Brain pericyte (primary cell): ENCODE data around the gene SNED1.

Source experiments
- DNase-seq: peaks from one replicate; pipeline ENCODE4 v3.0.0-alpha.2; 2012; ENCODE audit warnings: low read depth, low spot score

SNED1 gene

GRCh38 chr2:240992572-240993291 lies 5.7 kb upstream of the SNED1 start:
- no peak for DNase-seq

GRCh38 chr2:240993446-240994170 lies 4.8 kb upstream of the SNED1 start:
- no peak for DNase-seq

- DNase-seq, result no peak
These were observed 4.1 kb upstream of the SNED1 start for GRCh38 chr2:240994171-240994896.

GRCh38 chr2:240995041-240996021 lies 3.1 kb upstream of the SNED1 start:
- DNase-seq, result no peak

- no peak for DNase-seq
These were observed 2.1 kb upstream of the SNED1 start for GRCh38 chr2:240996161-240996833.

- no peak for DNase-seq
These were observed 1.6 kb upstream of the SNED1 start for GRCh38 chr2:240996834-240997140.

GRCh38 chr2:240997141-240997855 lies 1.1 kb upstream of the SNED1 start:
- peak; percentile 92 for DNase-seq

GRCh38 chr2:240998706-240998994 lies 232 bp downstream of the SNED1 start:
- DNase-seq, result no peak

GRCh38 chr2:240998995-240999791 lies 775 bp downstream of the SNED1 start:
- DNase-seq, result no peak

GRCh38 chr2:240999873-241000541 lies 1.6 kb downstream of the SNED1 start:
- no peak for DNase-seq

GRCh38 chr2:241000831-241001321 lies 2.5 kb downstream of the SNED1 start:
- DNase-seq, result no peak

- no peak for DNase-seq
These were observed 3.2 kb downstream of the SNED1 start for GRCh38 chr2:241001413-241002274.

GRCh38 chr2:241002275-241003046 lies 4.0 kb downstream of the SNED1 start:
- no peak for DNase-seq

- no peak for DNase-seq
These were observed 4.6 kb downstream of the SNED1 start for GRCh38 chr2:241003047-241003360.

GRCh38 chr2:241003369-241003768 lies 5.0 kb downstream of the SNED1 start:
- DNase-seq, result no peak

GRCh38 chr2:241003830-241004564 lies 5.6 kb downstream of the SNED1 start:
- no peak for DNase-seq

GRCh38 chr2:241005569-241005968 lies 7.2 kb downstream of the SNED1 start:
- DNase-seq, result no peak
